Esophagus squamous epithelium (tissue), 4 donors: Measurements from ENCODE around the gene FAAP100.
"Not testable (repeated sequence)": the region's sequence is repeated elsewhere in the genome, so short reads cannot be mapped to it uniquely, and the experiment has no call there.

Source experiments
- CTCF ChIP-seq, 6 experiments: fragments of 450-650 bp in 4 of 6; fragments of 200-600 bp in 2 of 6; sonication (generic) in 2 of 6; IDR thresholded peaks; one replicate each; pipeline ENCODE4 v1.5.1; 2016 to 2019; ENCODE audit warnings: antibody characterized with exemption in 6 of 6, mild to moderate bottlenecking in 4 of 6, moderate library complexity in 4 of 6
- POLR2A ChIP-seq, 4 donors: fragments of 450-650 bp; IDR thresholded peaks; one replicate each; pipeline ENCODE4 v1.6.1; 2017; ENCODE audit warnings: antibody characterized with exemption in 4 of 4, mild to moderate bottlenecking in 4 of 4, moderate library complexity in 3 of 4

GRCh38 chr17:81531998-81532404 is 20.2 kb downstream of the FAAP100 start:
- not testable (repeated sequence) for TF ChIP-seq CTCF, POLR2A (IDR thresholded peaks at IDR 0.05)
